ENCODE results near the gene PAPSS1.

GRCh38 chr4:107747748-107748486, 27.9 kb upstream of the PAPSS1 start:
- no peak for TF ChIP-seq POLR2A (IDR thresholded peaks at IDR 0.05)
- no peak for TF ChIP-seq CTCF (IDR thresholded peaks at IDR 0.05)

Data from lower leg skin (tissue), 3 donors.